ENCODE data around the gene MMP25. TPM values are rescaled to one million over a fixed set of nuclear protein-coding genes. Genes with fewer than 3 reads are reported as not detected.

The MMP25 gene
- total RNA-seq, 1 experiment from 2014 or later, result 0.80 TPM

GRCh38 chr16:3004781-3005284 lies 41.5 kb upstream of the MMP25 start:
- DNase-seq (ENCODE audit: low spot score), result no peak
- no peak overlapping the region for H3K27ac ChIP-seq (ENCODE audit: low read depth, low read length, poor library complexity, severe bottlenecking)
- no peak overlapping the region for H3K4me3 ChIP-seq (ENCODE audit: low read depth, low read length, poor library complexity, severe bottlenecking)
- H3K27me3 ChIP-seq (replicated peaks; ENCODE audit: insufficient read depth, low read depth, low read length, poor library complexity), result peaks cover 63% of the 10 kb centered on the region
- H3K4me1 ChIP-seq (ENCODE audit: insufficient read depth, low read length, poor library complexity, severe bottlenecking), result peaks cover 4% of the 10 kb centered on the region
- intact Hi-C loops (cut with micrococcal nuclease; ENCODE audit: unreplicated experiment), result loop anchor here (1.0 kb wide), 2 partner anchors 23 to 36 kb away; partner anchors contain the start of gene PAQR4
- no TSS peak for BruUV-seq (replicated peaks)
- ChIA-PET POLR2A (ENCODE audit: low non-redundant PET) (no interaction called here), CTCF (interaction anchor here (1.1 kb wide), 1 partner anchor 27 kb away, joined by 3 read pairs; no protein-coding TSS in a partner anchor)
- no peaks in the 10 kb centered on the region for H3K36me3 ChIP-seq (ENCODE audit: insufficient read depth, low read length, poor library complexity, severe bottlenecking)
- TF ChIP-seq CTCF (conservative IDR thresholded peaks at IDR 0.05; ENCODE audit: low read depth, low read length) (no peak), EZH2 (IDR thresholded peaks at IDR 0.05; ENCODE audit: borderline replicate concordance, low read depth, low read length, poor library complexity, severe bottlenecking) (peak; percentile 56)
- H3K9me3 ChIP-seq (ENCODE audit: low read depth, low read length, poor library complexity, severe bottlenecking), result no peaks in the 10 kb centered on the region

- no TSS peak for BruUV-seq (replicated peaks)
- CTCF ChIA-PET, result interaction anchor here (0.6 kb wide), 1 partner anchor 153 kb away, joined by 3 read pairs; no protein-coding TSS in a partner anchor
These were observed 39.1 kb upstream of the MMP25 start for GRCh38 chr16:3007059-3007956.

More at GRCh38 chr16:3007059-3007956, 39.1 kb upstream of the MMP25 start:
- peaks cover 4% of the 10 kb centered on the region for H3K4me1 ChIP-seq (ENCODE audit: insufficient read depth, low read length, poor library complexity, severe bottlenecking)
- POLR2A ChIA-PET (ENCODE audit: low non-redundant PET), result no interaction called here
- TF ChIP-seq CTCF (conservative IDR thresholded peaks at IDR 0.05; ENCODE audit: low read depth, low read length) (no peak), EZH2 (IDR thresholded peaks at IDR 0.05; ENCODE audit: borderline replicate concordance, low read depth, low read length, poor library complexity, severe bottlenecking) (no peak)
- H3K4me3 ChIP-seq (ENCODE audit: low read depth, low read length, poor library complexity, severe bottlenecking), result no peak overlapping the region
- intact Hi-C loops (cut with micrococcal nuclease; ENCODE audit: unreplicated experiment), result no loop called here
- H3K27me3 ChIP-seq (replicated peaks; ENCODE audit: insufficient read depth, low read depth, low read length, poor library complexity), result peaks cover 67% of the 10 kb centered on the region
- no peaks in the 10 kb centered on the region for H3K9me3 ChIP-seq (ENCODE audit: low read depth, low read length, poor library complexity, severe bottlenecking)
- H3K36me3 ChIP-seq (ENCODE audit: insufficient read depth, low read length, poor library complexity, severe bottlenecking), result no peaks in the 10 kb centered on the region
- H3K27ac ChIP-seq (ENCODE audit: low read depth, low read length, poor library complexity, severe bottlenecking), result no peak overlapping the region
- no peak for DNase-seq (ENCODE audit: low spot score)

Measured in A673 (cell line).